ENCODE measurements around the gene PRDM5.

DNA sequence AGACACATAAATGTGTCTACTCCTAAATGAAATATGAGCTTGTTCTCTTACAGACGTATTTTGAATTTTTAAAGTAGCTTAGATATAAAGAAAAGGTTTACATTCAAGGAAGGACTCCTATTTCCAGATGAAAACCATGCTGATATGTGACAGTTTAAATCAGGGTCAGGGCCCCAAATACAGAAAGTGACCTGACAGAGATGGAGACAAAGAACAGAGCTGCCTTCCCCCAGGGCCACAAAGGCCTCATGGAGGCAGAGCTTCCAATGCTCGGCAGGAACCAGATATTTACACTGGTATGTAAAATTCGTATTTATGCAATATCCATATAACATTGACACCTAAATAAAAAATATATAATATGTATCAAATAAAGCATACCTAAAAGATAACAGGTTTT is 124.0 kb downstream of the PRDM5 start:
- TF ChIP-seq, protein P1, sequence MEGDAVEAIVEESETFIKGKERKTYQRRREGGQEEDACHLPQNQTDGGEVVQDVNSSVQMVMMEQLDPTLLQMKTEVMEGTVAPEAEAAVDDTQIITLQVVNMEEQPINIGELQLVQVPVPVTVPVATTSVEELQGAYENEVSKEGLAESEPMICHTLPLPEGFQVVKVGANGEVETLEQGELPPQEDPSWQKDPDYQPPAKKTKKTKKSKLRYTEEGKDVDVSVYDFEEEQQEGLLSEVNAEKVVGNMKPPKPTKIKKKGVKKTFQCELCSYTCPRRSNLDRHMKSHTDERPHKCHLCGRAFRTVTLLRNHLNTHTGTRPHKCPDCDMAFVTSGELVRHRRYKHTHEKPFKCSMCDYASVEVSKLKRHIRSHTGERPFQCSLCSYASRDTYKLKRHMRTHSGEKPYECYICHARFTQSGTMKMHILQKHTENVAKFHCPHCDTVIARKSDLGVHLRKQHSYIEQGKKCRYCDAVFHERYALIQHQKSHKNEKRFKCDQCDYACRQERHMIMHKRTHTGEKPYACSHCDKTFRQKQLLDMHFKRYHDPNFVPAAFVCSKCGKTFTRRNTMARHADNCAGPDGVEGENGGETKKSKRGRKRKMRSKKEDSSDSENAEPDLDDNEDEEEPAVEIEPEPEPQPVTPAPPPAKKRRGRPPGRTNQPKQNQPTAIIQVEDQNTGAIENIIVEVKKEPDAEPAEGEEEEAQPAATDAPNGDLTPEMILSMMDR (IDR thresholded peaks at IDR 0.05) = no peak
- no peak for TF ChIP-seq POLR2AphosphoS5 (IDR thresholded peaks at IDR 0.05)
- no peak for TF ChIP-seq POLR2A (IDR thresholded peaks at IDR 0.05)
- TF ChIP-seq EP300 (IDR thresholded peaks at IDR 0.05) = no peak
